GM18909 (cell line): ENCODE measurements around the gene FUT9.

Experiments
- ATAC-seq: cut with Tn5 transposase; IDR thresholded peaks from one replicate; pipeline ENCODE4 v1.9.1; 2021; ENCODE audit warnings: mild to moderate bottlenecking; ENCODE audit not compliant: unreplicated experiment, poor library complexity

FUT9 gene

DNA sequence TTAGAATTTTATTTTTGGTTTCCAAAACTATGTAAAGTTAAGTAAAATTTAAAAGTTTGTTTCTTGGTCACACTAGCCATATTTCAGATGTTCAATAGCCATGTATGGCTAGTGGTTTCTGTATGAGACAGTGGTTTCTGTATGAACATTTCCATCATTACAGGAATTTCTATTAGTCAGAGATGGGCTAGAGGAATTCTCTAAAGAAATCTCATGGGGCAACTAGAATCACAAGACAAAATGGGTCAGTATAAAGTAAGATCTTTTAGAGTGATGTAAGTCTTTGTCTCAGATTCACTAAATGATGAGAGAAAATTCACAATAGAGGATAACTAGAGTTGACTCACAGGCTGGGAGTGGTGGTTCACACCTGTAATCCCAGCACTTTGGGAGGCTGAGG, 149.0 kb downstream of the FUT9 start:
- ATAC-seq, result no peak

DNA sequence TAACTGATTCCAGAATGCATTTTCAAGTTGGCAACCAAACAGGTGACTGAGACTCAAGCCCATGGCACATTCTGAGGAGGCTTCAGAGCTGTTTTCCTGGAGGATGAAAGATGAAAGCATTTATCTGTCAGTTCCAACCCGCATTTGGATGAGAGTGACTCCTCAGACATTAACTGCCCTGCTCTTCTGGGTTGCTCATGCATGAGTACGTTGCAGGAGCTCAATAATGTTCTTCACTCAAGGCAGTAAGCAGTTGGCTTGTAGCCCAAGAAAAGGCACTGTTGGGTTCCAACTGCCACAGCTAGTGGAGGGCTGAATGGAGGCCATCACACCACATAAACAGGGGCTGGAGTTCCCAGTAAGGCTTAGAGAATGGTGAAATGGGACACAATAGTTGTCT, 155.3 kb downstream of the FUT9 start:
- ATAC-seq, result no peak

DNA sequence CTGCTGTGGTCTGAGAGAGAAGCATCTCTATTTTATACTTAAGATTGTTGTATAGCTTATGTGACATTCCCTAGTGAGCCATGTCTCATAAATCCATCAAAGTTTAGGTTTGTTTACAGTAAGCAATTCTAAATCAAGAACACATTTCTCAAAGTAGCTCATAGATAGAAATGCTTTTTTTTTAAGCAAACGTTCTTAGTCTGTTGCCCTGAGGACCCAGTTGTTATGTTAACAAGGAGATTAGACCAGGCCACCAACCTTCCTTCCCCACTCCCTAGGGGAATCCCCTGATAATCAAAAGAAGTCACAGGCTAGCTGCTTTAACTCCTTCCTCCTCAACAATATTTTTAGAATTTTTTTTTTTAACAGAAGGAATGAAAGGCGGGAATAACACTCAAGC, 169.0 kb downstream of the FUT9 start:
- ATAC-seq, result no peak

DNA sequence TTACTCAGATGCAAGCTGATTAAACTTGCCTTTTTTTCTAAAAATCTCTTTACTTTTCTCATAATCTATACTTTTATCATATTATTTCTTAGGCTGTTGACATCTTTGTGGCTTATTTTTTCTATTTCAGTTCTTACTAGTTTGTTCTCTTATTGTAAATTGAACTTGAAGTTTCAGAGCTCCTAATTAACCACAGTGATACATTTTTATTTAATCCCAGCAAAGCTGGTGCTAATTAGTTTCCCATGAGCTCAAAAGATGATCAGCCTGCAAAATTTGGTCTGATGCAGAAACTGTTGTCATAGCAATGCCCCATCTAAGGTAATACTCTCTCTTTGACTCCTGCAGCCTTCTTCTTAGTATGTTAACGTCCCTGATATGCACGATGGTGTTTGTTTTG, 170.3 kb downstream of the FUT9 start:
- no peak for ATAC-seq

DNA sequence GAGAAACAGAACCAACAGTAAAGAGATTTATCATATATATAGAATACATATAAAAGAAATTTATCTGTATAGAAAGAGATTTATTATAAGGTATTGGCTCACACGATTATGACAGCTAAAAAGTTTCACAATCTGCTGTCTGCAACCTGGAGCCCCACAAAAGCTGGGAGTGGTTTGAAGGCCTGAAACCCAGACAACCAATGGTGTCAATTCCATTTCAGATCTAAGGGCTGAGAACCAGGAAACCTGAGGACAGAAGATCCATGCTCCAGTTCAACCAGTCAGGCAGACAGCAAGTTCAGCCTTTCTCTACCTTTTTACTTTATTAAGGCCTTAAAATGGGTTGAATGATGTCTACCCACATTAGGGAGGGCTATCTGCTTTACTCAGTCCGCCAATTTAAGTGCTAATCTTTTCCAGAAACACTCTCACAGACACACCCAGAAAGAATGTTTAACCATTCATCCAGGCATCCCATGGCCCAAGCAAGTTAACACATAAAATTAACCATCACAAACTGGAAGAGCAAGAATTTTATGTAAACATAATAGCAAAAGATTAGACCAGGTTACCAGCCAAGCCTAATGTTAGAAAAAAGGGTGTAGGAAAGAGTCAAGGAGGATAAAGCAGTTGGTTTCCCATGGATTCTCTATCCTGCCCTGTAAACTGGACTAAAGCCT, 170.9 kb downstream of the FUT9 start:
- no peak for ATAC-seq

DNA sequence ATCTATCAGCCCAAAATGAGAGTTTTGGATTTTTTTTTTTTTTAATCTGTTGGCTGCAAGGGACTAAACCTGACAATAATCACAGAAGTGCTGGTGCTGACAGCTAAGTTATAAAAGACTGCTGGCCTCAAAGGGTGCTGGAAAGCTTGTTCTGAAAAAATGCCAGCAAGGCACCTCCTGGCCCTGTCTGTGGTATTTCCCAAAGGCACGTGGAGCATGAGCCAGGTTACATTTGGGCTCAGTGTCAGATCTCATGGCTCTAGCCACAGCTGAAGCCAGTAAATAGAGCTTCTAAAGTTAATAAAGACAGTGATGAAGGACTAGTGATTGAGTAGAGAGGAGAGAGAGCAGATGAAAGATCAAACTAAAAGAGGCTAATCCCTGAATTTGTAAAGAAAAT, 178.9 kb downstream of the FUT9 start:
- ATAC-seq, result no peak

DNA sequence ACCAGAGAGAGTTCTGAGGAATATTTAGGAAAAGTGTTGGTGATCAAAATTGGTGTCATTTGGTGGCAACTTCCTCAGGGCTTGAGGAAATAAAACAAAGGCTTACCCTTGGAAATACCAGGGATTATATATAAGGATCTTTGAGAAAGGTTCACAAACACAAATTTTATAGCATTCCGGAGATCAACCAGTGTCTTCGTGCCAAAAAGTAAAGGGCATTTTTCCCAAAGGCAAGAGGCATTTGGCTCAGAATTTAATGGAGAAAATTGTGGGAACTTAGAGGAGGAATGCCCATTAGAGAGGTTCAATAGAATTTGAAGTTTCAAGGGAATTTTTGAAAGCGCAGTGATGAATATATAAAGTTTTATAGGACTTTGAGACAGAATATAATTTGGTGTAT, 179.5 kb downstream of the FUT9 start:
- no peak for ATAC-seq

DNA sequence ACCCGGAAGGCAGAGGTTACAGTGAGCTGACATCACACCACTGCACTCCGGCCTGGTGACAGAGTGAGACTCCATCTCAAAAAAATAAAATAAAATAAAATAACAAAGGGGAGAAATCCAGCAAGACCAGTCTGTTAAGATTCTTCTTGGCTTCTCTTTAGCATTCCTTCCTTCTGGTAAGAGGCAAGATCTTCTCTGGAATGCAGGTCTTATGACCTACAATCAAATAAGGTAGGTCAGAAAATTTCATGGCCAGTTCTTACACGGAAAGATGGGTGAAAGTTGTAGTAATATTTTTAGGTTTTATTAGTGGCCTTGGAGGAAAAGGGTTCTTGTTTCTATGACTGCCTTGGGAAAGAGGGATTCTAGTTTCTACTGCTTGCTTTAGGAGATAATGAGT, 180.9 kb downstream of the FUT9 start:
- ATAC-seq, result no peak

DNA sequence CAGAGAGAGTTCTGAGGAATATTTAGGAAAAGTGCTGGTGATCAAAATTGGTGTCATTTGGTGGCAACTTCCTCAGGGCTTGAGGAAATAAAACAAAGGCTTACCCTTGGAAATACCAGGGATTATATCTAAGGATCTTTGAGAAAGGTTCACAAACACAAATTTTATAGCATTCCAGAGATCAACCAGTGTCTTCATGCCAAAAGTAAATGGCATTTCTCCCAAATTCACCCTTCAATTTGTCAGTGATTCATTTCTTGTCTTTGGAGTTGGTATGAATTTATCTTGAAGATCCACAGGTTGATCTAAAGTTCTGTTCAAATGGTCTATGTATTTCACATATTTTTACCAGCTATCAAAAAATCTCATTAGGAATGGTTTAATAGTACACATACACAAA, 181.5 kb downstream of the FUT9 start:
- ATAC-seq, result no peak

DNA sequence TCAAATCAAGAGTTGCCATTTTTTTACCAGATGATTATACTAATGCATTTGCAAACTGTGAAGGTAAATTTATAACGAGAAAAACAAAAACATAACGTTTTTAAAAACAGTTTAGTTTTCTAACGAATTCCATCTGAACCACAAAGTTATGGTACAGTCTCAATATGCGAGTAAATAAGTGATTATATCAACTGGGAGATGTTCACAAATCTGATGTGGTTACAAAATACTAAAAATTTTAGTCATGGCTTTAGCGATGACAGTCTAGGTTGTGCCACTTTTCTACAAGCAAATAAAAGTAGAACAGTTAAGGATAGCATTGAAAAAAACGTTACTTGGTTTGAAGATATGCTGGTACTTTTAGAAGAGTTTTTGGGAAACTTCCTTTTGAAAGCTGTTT, 186.8 kb downstream of the FUT9 start:
- ATAC-seq, result no peak

DNA sequence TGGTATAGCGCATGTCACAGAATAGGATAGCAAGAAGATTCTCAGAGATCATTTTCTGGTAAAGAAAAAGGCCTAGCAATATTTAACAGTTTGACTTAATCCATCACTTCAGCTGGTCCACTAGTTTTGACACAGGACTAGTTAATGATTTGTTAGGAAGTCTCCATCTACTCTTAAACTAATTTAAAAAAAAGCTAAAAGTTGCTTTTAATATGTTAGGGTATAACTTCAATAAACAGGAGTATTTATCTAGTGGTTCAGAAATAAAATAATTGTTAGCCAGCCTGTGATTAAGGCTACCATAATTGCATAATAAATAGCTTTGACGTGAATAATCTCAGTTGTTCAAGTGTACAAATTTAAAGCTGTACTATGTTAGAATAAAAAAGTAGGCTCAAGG, 195.6 kb downstream of the FUT9 start:
- ATAC-seq, result no peak

DNA sequence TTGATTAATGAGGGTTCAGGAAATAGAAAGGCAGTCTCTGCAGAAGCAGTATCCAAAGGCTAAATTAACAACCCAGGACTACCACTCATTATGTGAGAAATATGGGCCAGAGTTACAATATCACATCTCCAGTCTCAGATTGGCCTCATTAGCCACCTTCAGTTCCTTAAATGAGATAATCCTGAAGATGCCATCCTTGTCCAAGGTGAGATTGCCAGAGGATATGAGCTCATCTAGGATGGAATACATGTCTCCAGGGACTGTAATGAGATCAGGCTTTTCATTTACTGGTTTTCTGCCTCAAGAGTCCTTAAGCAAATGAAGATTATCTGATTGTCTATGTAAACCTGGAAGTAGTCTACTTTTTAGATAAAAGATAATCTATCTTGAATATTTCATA, 196.3 kb downstream of the FUT9 start:
- no peak for ATAC-seq

DNA sequence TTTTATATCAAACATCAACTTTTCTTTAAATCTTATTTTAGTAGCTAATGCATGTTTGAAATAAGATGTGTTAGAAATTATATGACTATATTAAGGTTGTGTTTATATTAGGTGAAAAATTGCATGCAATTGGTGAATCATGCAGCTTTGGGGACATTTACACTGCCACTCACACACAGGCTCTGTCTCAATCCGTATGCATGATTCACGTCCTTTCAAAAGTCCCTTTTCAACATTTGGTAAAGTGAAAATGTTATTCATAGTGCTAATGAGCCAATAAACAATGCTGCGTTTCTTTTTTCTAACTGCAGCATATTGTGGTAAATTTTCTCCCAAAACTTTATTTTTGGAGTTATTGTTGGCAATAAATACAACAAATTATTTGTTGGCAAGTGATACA, 198.0 kb downstream of the FUT9 start:
- no peak for ATAC-seq

DNA sequence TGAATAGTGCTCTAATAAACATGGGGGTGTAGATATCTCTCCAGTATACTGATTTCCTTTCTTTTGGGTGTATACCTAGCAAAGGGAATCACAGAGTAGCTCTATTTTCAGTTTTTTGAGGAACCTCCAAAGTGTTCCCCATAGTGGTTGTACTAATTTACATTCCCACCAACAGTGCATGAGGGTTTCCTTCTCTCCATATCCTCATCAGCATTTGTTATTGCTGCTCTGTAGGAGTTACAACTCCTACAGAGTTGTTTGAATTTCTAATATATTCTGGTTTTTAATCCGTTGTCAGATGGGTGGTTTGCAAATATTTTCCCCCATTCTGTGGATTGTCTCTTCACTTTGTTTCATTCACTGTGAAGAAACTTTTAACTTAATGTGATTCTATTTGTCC, 207.9 kb downstream of the FUT9 start:
- ATAC-seq, result no peak

DNA sequence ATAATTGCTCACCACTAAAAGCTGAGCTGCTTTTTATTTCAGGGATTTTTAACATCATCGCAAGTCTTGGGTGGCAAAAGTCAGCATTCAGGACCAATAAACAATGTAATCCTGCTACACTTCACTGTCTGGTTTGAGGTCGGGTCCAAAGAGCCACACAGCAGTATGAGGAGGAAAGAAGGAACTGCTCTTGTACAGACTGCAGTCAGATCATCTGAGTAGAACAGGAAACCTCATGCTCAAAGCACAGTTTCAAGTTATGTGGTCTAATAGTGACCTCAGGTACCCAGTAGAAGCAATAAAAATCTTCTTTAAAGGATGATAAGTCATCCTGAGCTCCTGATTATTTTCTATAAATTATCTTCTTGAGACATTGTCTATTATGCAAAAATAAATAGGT, 211.4 kb downstream of the FUT9 start:
- ATAC-seq, result no peak

DNA sequence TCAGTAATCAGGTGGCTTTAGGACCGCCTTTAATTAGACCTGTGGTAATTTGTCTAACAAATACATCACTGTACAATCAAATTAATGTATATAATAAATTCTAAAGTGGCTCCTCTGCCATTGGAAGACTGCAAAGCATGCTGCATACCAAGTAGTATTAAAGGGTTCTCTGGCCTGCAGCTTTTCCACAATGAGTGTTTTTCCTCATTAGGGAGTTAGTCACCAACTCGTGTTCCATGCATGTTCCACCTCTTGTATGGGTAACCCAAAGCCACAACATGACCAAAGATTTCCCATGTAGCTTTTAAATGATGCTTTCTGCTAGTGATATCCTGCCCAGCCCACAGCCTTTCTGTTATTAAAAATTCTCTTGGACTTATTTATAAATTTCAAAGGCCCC, 218.7 kb downstream of the FUT9 start:
- no peak for ATAC-seq

DNA sequence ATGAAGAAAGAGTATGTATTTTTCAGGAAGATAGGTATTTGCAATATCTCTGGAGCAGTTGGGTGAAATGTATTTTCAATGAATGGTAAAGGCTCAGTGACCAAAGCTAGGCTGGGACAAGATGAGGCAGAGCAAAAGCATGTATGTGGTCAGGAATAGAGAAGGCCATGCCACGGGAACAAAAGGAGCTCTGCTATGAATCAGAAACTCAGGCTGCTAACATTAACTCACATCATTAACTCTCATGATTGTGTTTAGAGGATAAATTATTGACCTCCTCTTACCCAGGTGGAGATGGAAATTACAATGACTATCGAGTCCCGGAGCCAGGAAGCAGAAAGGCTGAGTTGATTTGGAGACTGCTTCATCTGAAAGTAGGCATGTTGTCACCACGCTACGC, 220.2 kb downstream of the FUT9 start:
- no peak for ATAC-seq

DNA sequence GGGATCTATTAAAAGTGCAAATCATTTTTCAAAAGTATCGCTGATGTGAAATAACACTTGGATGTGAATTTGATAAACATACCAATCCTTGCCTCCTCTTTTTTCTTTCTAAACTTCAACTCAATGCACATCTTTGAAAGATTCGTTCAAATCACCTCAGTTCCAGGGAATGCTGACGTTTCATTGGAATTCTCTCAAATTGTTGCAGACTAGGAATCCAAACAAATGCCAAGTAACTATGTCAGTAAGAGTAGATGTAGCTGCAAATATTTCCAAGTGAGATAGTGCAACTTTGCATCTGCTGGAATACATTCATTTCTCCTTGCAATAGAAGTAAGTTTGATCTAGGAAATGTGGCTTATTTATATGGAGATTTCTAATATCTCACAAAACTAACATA, 220.7 kb downstream of the FUT9 start:
- no peak for ATAC-seq

DNA sequence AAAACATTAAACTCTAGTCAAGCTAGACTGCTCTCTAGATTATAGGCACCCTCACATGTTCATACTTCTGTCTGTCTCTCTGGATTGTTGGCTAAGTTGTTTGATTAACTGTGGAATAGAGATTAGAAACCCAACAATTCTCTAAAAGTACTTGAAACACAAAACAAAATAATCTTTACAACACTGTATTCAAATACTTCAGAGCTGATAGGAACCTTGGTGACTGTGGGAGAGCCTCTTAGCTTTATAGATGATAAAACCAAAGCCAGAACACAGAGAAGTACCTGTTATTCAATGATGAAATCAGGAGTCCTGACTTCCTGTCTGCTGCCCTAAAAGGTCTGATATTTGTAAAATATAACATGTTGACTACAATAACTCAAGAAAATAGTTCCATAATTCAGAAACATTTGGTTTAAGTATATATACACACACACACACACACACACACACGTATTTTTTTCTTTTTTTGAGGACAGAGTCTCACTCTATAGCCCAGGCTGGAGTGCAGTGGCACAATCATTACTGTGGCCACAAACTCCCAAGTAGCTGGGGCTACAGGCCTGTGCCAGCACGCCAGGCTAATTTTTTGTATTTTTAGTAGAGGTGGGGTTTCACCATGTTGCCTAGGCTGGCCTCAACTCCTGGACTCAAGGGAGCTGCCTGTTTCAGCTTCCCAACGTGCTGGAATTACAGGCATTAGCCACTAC, 222.0 kb downstream of the FUT9 start:
- no peak for ATAC-seq

DNA sequence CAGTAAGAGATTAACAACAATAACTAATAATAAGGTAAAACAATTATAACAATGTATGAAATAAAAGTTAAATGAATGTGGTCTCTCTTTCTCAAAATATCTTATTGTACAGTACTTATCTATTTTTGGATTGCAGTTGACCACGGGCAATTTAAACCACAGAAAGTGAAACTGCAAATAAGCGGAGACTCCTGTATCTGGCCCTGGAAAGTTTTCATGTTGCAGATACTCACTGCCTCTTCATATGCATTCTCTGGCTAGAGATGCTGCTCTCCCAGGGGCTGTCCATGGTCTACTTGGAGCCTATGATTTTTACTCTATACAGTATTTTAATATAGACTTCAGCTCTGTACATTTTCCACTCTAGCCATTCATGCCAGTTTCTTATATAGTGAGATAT, 230.8 kb downstream of the FUT9 start:
- ATAC-seq, result no peak

DNA sequence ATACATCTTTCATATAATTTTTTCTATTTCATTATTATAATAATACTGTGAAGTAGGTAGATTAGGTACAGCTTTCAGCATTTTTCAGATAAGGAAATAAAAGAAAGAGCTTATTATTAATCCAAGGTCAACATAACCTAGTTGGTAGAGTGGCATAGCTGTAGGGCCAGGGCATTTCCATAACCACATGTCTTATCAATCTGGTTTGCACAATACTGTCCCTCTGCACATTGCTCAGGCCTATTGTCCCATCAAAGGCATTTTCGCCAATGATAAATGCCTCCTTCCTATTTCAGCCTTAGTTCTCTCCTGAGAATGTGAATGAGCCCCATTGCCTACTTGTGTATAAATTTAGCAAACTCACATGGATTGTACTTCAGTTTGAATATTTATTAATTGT, 234.0 kb downstream of the FUT9 start:
- no peak for ATAC-seq

DNA sequence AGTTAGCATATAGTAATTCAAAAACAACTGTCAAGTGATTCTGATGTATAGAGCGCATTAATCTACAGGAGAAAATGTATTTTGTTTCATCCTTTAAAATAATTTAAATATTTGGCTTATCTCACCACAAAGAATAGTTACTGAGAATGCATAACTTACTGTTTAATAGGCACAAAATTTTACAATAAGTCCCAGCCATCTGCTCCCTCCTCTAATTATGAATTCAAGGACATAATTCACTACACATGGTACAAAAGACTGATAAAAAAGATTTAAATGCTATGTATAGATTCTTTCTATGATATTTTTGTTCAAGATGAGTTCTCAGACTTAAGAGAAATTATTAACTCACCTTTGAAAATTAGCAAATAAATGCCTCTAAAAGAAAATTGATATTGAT, 242.0 kb downstream of the FUT9 start:
- ATAC-seq, result no peak
